Measurements from ENCODE around the gene LRRC41.

GRCh38 chr1:46262508-46262907 lies 40.9 kb downstream of the LRRC41 start:
- TF ChIP-seq CTCF (conservative IDR thresholded peaks at IDR 0.05 in 1 of 2, IDR thresholded peaks at IDR 0.05 in 1 of 2; ENCODE audit: low read depth in 1 of 2, low read length in 2 of 2): no peak
- no peak for TF ChIP-seq EZH2 (IDR thresholded peaks at IDR 0.05; ENCODE audit: low read length, missing control alignments)
